ENCODE measurements around the gene NAV3. TPM values are rescaled to one million over a fixed set of nuclear protein-coding genes. Genes with fewer than 3 reads are reported as not detected.

NAV3 gene, protein sequence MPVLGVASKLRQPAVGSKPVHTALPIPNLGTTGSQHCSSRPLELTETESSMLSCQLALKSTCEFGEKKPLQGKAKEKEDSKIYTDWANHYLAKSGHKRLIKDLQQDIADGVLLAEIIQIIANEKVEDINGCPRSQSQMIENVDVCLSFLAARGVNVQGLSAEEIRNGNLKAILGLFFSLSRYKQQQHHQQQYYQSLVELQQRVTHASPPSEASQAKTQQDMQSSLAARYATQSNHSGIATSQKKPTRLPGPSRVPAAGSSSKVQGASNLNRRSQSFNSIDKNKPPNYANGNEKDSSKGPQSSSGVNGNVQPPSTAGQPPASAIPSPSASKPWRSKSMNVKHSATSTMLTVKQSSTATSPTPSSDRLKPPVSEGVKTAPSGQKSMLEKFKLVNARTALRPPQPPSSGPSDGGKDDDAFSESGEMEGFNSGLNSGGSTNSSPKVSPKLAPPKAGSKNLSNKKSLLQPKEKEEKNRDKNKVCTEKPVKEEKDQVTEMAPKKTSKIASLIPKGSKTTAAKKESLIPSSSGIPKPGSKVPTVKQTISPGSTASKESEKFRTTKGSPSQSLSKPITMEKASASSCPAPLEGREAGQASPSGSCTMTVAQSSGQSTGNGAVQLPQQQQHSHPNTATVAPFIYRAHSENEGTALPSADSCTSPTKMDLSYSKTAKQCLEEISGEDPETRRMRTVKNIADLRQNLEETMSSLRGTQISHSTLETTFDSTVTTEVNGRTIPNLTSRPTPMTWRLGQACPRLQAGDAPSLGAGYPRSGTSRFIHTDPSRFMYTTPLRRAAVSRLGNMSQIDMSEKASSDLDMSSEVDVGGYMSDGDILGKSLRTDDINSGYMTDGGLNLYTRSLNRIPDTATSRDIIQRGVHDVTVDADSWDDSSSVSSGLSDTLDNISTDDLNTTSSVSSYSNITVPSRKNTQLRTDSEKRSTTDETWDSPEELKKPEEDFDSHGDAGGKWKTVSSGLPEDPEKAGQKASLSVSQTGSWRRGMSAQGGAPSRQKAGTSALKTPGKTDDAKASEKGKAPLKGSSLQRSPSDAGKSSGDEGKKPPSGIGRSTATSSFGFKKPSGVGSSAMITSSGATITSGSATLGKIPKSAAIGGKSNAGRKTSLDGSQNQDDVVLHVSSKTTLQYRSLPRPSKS (N-terminal part only)
- not detected in 2 replicates for total RNA-seq (2011; cell fraction: chromatin; rRNA removed; ENCODE audit: low replicate concordance)
- not detected in 2 replicates for total RNA-seq (2011; cell fraction: nucleolus; rRNA removed)
- not detected in 2 replicates for total RNA-seq (2011; cell fraction: nucleoplasm; rRNA removed)
- not detected in 2 replicates for total RNA-seq (2014; rRNA removed)
- not detected in 2 replicates for total RNA-seq (2014; rRNA removed; fragmentation: Illumina TruSeq; extraction: Trizol)
- not detected in 2 replicates for total RNA-seq (2015; rRNA removed; fragmentation: Illumina TruSeq; extraction: Trizol)
- 0.04 and 0.13 TPM in 2 replicates for total RNA-seq (2021)
- not detected in 2 replicates for polyA plus RNA-seq (2011; rRNA removed)
- not detected in 2 replicates for polyA plus RNA-seq (2011; cell fraction: cytosol; rRNA removed)
- polyA plus RNA-seq (2011; cell fraction: nucleus; rRNA removed): not detected in 2 replicates
- not detected in 2 replicates for polyA plus RNA-seq (2012)
- polyA plus RNA-seq (2014; fragmentation: Illumina TruSeq; extraction: Trizol): not detected in 2 replicates
- polyA plus RNA-seq (2014; fragmentation: Nextera tagmentation; extraction: Ambion mirVana): not detected
- not detected in 2 replicates for polyA plus RNA-seq (2014; rRNA removed)
- not detected in 2 replicates for polyA minus RNA-seq (2011; rRNA and poly(A)+ RNA removed)
- not detected in 2 replicates for polyA minus RNA-seq (2011; cell fraction: cytosol; rRNA and poly(A)+ RNA removed)
- not detected in 2 replicates for polyA minus RNA-seq (2011; cell fraction: nucleus; rRNA and poly(A)+ RNA removed)
- percentile 1 among the genes with signal in this experiment for Bru-seq, nascent RNA
- percentile 0 among the genes with signal in this experiment for BruChase-seq, experiment 1, labeled RNA remaining after a 2-hour chase
- percentile 2 among the genes with signal in this experiment for BruChase-seq, experiment 2, labeled RNA remaining after a 6-hour chase
- long read RNA-seq, experiment 1: 0 reads
- long read RNA-seq, experiment 2: 0 reads
- long read RNA-seq, experiment 3: 0 reads

DNA sequence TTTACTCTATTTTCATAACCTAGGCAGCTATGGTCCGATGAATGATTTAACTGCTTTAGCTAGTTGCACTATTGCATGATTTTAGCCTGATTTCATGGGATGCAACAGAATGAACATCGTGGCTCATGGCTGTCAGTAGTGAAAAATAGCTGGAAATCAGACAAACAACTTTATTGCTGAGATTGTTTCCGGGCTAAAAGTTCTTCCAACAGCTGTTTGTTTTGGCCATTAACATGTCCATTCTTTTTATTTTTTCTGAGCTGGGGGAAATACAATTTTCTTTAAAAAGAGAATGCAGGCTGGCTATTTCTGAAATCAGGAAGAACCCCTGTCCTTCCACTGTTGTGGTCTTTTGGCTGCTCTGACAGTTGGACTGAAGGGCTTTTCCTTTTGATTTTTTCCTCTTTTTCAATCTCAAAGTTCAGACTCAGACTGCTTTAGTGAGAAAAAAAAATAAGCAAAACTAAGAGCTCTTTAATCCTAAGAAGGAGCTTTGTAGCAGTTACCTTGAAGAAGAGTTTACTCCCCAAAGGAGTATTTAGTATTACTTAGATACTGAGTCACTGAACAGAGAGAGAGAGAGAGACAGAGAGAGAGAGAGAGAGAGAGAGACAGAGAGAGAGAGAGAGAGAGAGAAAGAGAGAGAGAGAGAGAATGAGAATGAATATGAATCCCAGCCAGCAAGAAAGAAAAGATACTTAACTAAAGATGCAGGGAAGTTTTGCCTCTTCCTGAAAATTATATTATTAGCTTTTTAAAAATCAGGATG is at the start of gene NAV3:
Gene NAV3 (plus strand): TSS at position 312 of the 769 bp plus-strand sequence. CDS start 568 bp downstream, outside the sequence.
- Histone ChIP-seq H3K4me1 (replicated peaks in 1 of 2; ENCODE audit: control insufficient read depth in 2 of 2, insufficient read depth in 2 of 2, low read length in 2 of 2) (no peaks in the 10 kb centered on the region), H3K4me3 (no peak within 1 kb of the TSS), H3K27ac (ENCODE audit: extremely low read depth, low read depth, low read length) (no peak within 1 kb of the TSS), H4K20me1 (replicated peaks; ENCODE audit: control insufficient read depth, insufficient read depth, low read length) (no peaks in the 10 kb centered on the region), H3K4me2 (ENCODE audit: insufficient read depth, low read length) (no peak within 1 kb of the TSS), H3K79me2 (ENCODE audit: control insufficient read depth, insufficient read depth, low read length) (no peaks in the 10 kb centered on the region), H3K9ac (ENCODE audit: insufficient read depth in 1 of 2, low read depth in 2 of 2, low read length in 2 of 2) (no peak within 1 kb of the TSS), H3K27me3 (ENCODE audit: control insufficient read depth in 2 of 2, insufficient read depth in 2 of 2, low read length in 2 of 2) (no peaks in the 10 kb centered on the region), H3K9me1 (ENCODE audit: control insufficient read depth, insufficient read depth, low read length) (no peaks in the 10 kb centered on the region), H2AFZ (ENCODE audit: low read depth, low read length) (no peak within 1 kb of the TSS), H3K9me3 (replicated peaks; ENCODE audit: control insufficient read depth, insufficient read depth, low read depth, low read length) (no peaks in the 10 kb centered on the region), H3K36me3 (ENCODE audit: control insufficient read depth, insufficient read depth, low read length) (no peaks in the 10 kb centered on the region)
- no TSS peak for BruUV-seq (replicated peaks)
- no peak for FAIRE-seq
- ATAC-seq: no peak
- intact Hi-C loops (cut with micrococcal nuclease) (no loop called here), in situ Hi-C loops (cut with MboI) (no loop called here)
- TF ChIP-seq NEUROD1 (IDR thresholded peaks at IDR 0.05; ENCODE audit: borderline replicate concordance, low read depth, low read length, partially characterized antibody): no peak
- TF ChIP-seq NRF1 (conservative IDR thresholded peaks at IDR 0.05 in 1 of 2, IDR thresholded peaks at IDR 0.05 in 1 of 2): no peak
- no peak for TF ChIP-seq ZC3H8 (IDR thresholded peaks at IDR 0.05)
- TF ChIP-seq, protein P1, sequence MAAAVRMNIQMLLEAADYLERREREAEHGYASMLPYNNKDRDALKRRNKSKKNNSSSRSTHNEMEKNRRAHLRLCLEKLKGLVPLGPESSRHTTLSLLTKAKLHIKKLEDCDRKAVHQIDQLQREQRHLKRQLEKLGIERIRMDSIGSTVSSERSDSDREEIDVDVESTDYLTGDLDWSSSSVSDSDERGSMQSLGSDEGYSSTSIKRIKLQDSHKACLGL (CRISPR knock-in tag; IDR thresholded peaks at IDR 0.05; ENCODE audit: borderline replicate concordance, poor library complexity, severe bottlenecking): no peak
- TF ChIP-seq, protein P2, sequence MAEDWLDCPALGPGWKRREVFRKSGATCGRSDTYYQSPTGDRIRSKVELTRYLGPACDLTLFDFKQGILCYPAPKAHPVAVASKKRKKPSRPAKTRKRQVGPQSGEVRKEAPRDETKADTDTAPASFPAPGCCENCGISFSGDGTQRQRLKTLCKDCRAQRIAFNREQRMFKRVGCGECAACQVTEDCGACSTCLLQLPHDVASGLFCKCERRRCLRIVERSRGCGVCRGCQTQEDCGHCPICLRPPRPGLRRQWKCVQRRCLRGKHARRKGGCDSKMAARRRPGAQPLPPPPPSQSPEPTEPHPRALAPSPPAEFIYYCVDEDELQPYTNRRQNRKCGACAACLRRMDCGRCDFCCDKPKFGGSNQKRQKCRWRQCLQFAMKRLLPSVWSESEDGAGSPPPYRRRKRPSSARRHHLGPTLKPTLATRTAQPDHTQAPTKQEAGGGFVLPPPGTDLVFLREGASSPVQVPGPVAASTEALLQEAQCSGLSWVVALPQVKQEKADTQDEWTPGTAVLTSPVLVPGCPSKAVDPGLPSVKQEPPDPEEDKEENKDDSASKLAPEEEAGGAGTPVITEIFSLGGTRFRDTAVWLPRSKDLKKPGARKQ (CRISPR knock-in tag; IDR thresholded peaks at IDR 0.05): no peak
- TF ChIP-seq, protein P3, sequence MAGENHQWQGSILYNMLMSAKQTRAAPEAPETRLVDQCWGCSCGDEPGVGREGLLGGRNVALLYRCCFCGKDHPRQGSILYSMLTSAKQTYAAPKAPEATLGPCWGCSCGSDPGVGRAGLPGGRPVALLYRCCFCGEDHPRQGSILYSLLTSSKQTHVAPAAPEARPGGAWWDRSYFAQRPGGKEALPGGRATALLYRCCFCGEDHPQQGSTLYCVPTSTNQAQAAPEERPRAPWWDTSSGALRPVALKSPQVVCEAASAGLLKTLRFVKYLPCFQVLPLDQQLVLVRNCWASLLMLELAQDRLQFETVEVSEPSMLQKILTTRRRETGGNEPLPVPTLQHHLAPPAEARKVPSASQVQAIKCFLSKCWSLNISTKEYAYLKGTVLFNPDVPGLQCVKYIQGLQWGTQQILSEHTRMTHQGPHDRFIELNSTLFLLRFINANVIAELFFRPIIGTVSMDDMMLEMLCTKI (IDR thresholded peaks at IDR 0.05; ENCODE audit: partially characterized antibody): no peak
- no peak for TF ChIP-seq ILF3 (IDR thresholded peaks at IDR 0.05; ENCODE audit: borderline replicate concordance)
- no peak for TF ChIP-seq POU5F1 (IDR thresholded peaks at IDR 0.05; ENCODE audit: borderline replicate concordance, low read depth, low read length, partially characterized antibody)
- no peak for TF ChIP-seq MEF2D (tag; conservative IDR thresholded peaks at IDR 0.05; ENCODE audit: low read depth)
- ChIA-PET POLR2A (no interaction called here), CTCF (ENCODE audit: low intra/inter-chr PET ratio) (no interaction called here)
- DNase-seq (ENCODE audit: extremely low read depth in 1 of 4, low spot score in 3 of 4): no peak
- 0% methylated on average over 3 of the region's 3 CpGs for WGBS (ENCODE audit: insufficient coverage, low coverage, missing lambda C conversion rate)
